Measurements from ENCODE around the gene MYCBPAP.

DNA sequence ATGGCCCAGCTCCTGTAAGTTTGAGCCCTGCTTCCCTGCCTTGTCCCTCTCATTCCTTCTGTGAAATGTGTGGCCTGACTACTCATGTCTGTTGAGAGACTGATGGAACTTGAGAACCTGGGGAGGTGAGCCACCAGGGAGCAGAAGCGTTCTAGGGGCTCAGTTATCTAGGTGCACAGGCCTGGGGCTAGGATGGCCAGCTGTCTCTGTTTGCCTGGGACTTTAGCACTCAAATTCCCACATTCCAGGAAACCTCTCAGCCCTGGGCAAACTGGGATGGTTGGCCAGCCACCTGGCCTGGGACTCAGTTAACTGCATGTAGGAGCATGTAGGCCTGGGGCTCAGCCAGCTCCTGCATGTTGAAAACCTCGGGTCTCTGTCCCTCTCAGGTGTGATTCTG is 15.0 kb downstream of the MYCBPAP start:
- TF ChIP-seq, protein P1, sequence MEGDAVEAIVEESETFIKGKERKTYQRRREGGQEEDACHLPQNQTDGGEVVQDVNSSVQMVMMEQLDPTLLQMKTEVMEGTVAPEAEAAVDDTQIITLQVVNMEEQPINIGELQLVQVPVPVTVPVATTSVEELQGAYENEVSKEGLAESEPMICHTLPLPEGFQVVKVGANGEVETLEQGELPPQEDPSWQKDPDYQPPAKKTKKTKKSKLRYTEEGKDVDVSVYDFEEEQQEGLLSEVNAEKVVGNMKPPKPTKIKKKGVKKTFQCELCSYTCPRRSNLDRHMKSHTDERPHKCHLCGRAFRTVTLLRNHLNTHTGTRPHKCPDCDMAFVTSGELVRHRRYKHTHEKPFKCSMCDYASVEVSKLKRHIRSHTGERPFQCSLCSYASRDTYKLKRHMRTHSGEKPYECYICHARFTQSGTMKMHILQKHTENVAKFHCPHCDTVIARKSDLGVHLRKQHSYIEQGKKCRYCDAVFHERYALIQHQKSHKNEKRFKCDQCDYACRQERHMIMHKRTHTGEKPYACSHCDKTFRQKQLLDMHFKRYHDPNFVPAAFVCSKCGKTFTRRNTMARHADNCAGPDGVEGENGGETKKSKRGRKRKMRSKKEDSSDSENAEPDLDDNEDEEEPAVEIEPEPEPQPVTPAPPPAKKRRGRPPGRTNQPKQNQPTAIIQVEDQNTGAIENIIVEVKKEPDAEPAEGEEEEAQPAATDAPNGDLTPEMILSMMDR (IDR thresholded peaks at IDR 0.05 in 4 of 5, conservative IDR thresholded peaks at IDR 0.05 in 1 of 5): no peak
- no peak for TF ChIP-seq POLR2A (IDR thresholded peaks at IDR 0.05)
